ENCODE measurements around the gene ADISSP. TPM values are rescaled to one million over a fixed set of nuclear protein-coding genes. Genes with fewer than 3 reads are reported as not detected.

The ADISSP gene
- 10 to 100 TPM; 18.0 to 33.2 TPM for polyA plus RNA-seq

DNA sequence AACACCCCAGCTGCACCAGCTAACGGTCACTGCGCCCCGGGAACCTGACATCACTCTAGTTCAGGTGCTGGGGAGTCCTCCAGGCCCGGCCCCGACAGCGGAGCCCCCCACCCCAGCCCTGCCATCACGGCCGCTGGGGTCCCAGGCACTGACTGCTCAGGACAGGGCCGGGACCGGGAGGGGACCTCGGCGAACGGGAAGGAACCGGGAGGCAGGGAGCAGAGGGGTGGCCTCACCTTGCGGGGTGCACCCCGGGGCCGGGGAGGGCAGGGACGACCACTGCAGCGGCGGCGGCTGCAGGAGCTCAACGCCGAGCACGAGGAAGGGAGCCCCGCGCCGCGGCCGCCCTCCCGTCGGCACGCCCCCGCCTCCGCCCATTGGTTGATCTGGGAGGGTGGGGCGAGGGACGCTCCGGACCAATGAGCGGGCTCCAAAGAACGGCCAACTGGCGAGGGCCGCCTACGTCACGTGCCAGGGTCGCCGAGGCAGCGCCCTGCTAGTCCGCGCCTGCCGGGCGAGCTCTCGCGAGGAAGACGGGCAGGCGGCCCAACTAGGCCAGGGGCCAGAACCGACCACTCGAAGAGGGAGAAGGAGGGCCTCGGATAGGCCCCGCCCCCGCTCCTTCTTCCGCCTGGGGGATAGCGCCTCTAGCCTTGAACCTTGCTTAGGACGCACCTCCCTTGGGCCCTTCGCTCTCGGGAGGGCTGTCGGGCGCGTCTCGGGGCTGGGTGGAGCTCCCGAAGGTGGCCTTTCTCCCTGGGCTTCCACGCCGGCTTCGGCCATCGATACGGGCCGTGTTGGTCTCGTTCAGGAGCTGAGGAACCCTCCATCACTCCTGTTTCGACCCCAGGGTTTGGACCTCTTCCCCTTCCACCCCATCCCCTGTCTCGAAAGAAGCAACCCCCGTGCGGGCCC, at the start of gene ADISSP:
TSS of gene ADISSP (minus strand) at position 327 of the 915 bp plus-strand sequence. CDS start 7,653 bp downstream, outside the sequence.
- Histone ChIP-seq H3K27ac (ENCODE audit: low read depth in 2 of 2, low read length in 1 of 2) (peak within 1 kb of the TSS; percentile 83 to 94), H3K4me3 (ENCODE audit: low read depth in 1 of 2, low read length in 2 of 2) (peak within 1 kb of the TSS; percentile 61 to 70), H3K36me3 (ENCODE audit: control insufficient read depth in 2 of 2, insufficient read depth in 2 of 2, low read length in 1 of 2) (no peaks in the 10 kb centered on the region), H3K4me1 (ENCODE audit: control insufficient read depth in 2 of 2, insufficient read depth in 2 of 2, low read length in 1 of 2) (peaks cover 6 to 12% of the 10 kb centered on the region in 2 donors), H3K9me3 (ENCODE audit: control insufficient read depth in 2 of 2, insufficient read depth in 1 of 2, low read depth in 1 of 2, low read length in 1 of 2) (peaks cover 0 to 2% of the 10 kb centered on the region in 2 donors), H3K27me3 (ENCODE audit: control insufficient read depth in 1 of 2, insufficient read depth in 2 of 2, low read length in 2 of 2) (no peaks in the 10 kb centered on the region)
- WGBS, 2 donors, result 0 to 1% methylated on average over 66 to 80 of the region's 80 CpGs

DNA sequence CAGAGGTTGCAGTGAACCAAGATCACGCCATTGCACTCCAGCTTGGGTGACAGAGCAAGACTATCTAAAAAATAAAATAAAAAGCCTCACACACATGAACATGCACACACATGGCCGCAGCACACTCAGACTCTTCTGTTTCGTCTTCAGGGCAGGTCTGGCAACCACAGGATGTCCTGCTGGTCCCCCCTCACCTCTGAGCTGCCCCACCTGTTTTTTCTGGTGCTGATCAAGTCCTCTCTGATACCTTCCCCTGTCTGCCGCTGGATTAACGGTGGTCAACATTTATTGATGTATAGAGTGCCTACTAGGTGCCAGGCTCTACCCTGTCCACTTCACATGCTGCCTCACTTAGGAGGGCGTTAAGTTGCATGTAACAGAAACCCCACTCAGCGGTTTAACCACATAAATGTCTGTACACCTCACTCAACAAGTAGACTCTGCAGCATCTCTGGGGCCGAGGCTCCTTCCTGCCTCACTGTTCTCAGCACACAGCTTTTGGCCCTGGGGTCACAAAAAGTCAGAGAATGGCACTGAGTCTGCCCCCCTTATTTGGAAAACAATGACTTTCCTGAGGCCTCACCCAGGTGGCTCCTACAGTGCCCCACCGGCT, 48.3 kb upstream of the ADISSP start:
- H3K27me3 ChIP-seq (ENCODE audit: control insufficient read depth in 1 of 2, insufficient read depth in 2 of 2, low read length in 2 of 2), result no peaks in the 10 kb centered on the region
- H3K36me3 ChIP-seq (ENCODE audit: control insufficient read depth in 2 of 2, insufficient read depth in 2 of 2, low read length in 1 of 2), result no peaks in the 10 kb centered on the region
- WGBS, 2 donors, result 73 to 75% methylated on average over 9 of the region's 9 CpGs
- no peaks in the 10 kb centered on the region for H3K9me3 ChIP-seq (ENCODE audit: control insufficient read depth in 2 of 2, insufficient read depth in 1 of 2, low read depth in 1 of 2, low read length in 1 of 2)
- H3K4me3 ChIP-seq (ENCODE audit: low read depth in 1 of 2, low read length in 2 of 2), result no peak overlapping the region
- peaks cover 9 to 11% of the 10 kb centered on the region in 2 donors for H3K4me1 ChIP-seq (ENCODE audit: control insufficient read depth in 2 of 2, insufficient read depth in 2 of 2, low read length in 1 of 2)
- no peak overlapping the region for H3K27ac ChIP-seq (ENCODE audit: low read depth in 2 of 2, low read length in 1 of 2)

DNA sequence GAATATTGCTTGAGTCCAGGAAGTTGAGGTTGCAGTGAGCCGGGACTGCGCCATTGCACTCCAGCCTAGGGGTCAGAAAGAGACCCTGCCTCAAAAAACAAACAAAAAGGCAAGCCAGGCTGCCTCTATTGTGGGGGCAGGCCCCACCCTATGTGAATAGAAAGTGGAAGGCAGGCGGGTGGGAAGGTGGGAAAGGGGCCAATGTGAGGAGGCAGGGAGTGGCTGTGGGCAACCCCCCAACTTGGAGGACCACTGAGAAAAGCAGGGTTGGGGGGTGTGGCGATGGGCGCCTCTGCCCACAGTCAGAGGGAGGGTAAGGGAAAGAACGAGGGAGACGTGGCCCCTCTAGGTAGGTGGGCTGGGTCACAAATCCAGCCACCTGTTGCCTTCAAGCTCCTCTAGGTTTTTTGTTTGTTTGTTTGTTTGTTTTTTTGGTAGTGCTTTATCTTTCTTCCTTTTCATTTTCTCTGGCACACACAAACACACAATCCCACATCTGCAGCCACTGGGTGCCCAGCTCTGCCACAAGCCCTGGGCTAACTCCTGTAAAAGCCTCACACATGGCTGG, 47.5 kb upstream of the ADISSP start:
- H3K4me1 ChIP-seq (ENCODE audit: control insufficient read depth in 2 of 2, insufficient read depth in 2 of 2, low read length in 1 of 2), result peaks cover 9 to 13% of the 10 kb centered on the region in 2 donors
- H3K36me3 ChIP-seq (ENCODE audit: control insufficient read depth in 2 of 2, insufficient read depth in 2 of 2, low read length in 1 of 2), result no peaks in the 10 kb centered on the region
- H3K4me3 ChIP-seq (ENCODE audit: low read depth in 1 of 2, low read length in 2 of 2), result no peak overlapping the region
- 76 to 82% methylated on average over 7 of the region's 7 CpGs for WGBS, 2 donors
- H3K27ac ChIP-seq (ENCODE audit: low read depth in 2 of 2, low read length in 1 of 2), result peak overlapping the region in 1 of 2 donors; percentile 8
- H3K9me3 ChIP-seq (ENCODE audit: control insufficient read depth in 2 of 2, insufficient read depth in 1 of 2, low read depth in 1 of 2, low read length in 1 of 2), result no peaks in the 10 kb centered on the region
- H3K27me3 ChIP-seq (ENCODE audit: control insufficient read depth in 1 of 2, insufficient read depth in 2 of 2, low read length in 2 of 2), result no peaks in the 10 kb centered on the region

DNA sequence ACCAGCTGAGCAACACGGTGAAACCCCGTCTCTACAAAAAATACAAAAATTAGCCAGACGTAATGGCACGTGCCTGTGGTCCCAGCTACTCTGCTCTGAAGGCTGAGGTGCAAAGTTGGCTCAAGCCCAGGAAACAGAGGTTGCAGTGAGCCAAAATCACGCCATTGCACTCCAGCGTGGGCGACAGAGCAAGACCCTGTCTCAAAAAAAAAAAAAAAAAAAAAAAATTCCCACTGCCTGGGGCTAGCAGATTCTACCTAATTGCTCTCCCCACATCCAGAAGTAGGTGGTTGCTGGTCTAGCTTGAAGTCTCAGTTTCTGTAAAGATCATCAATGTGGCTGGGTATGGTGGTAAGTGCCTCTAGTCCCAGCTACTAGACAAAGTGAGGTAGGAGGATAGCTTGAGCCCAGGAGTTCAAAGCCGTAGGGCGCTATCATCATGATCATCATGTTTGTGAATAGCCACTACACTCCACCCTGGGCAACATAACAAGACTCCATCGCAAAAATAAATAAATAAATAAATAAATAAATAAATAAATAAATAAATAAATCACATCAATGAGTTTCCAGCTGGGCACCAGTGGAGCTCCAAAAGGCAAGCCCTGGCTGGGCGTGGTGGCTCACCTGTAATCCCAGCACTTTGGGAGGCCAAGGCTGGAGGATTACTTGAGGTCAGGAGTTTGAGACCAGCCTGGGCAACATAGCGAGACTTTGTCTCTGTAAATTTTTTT, 46.5 kb upstream of the ADISSP start:
- no peaks in the 10 kb centered on the region for H3K27me3 ChIP-seq (ENCODE audit: control insufficient read depth in 1 of 2, insufficient read depth in 2 of 2, low read length in 2 of 2)
- peaks cover 9 to 12% of the 10 kb centered on the region in 2 donors for H3K4me1 ChIP-seq (ENCODE audit: control insufficient read depth in 2 of 2, insufficient read depth in 2 of 2, low read length in 1 of 2)
- H3K9me3 ChIP-seq (ENCODE audit: control insufficient read depth in 2 of 2, insufficient read depth in 1 of 2, low read depth in 1 of 2, low read length in 1 of 2), result no peaks in the 10 kb centered on the region
- H3K36me3 ChIP-seq (ENCODE audit: control insufficient read depth in 2 of 2, insufficient read depth in 2 of 2, low read length in 1 of 2), result no peaks in the 10 kb centered on the region
- no peak overlapping the region for H3K27ac ChIP-seq (ENCODE audit: low read depth in 2 of 2, low read length in 1 of 2)
- WGBS, 2 donors, result 68 to 82% methylated on average over 12 of the region's 12 CpGs
- H3K4me3 ChIP-seq (ENCODE audit: low read depth in 1 of 2, low read length in 2 of 2), result no peak overlapping the region

DNA sequence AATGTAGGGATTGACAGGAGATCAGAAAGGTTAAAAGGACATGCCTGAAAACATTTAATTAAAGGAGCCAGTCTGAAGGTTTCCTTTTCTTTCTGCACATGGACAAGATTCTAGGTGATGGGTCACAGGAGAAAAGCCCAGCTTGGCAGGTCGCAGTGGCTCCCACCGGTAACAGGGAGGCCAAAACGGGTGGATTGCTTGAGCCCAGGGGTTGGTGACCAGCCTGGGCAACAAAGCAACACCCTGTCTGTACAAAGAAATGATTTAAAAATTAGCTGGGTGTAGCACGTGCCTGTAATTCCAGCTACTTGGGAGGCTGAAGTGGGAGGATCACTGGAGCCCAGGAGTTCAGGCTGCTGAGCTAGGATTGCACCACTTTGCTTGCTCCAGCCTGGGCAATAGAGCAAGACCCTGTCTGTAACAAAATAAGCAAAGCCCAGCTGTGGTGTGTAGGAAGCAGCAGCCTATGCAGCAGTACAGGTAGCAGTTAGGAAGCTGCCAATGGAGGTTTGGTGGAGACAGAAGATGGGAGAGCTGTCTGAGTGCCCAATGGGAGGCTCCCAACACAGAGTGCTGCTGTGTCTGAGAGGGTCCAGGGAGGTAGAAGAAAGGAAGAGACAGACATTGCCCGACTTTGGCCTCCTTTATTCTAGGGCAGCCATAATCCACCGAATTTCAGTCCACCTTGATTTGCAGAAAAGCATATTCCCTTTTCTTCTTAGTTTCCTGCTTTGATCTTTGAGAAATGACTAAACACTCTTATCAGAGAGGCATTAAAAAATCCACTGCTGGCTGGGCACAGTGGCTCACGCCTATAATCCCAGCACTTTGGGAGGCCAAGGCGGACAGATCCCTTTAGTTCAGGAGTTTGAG, 45.7 kb upstream of the ADISSP start:
- no peaks in the 10 kb centered on the region for H3K36me3 ChIP-seq (ENCODE audit: control insufficient read depth in 2 of 2, insufficient read depth in 2 of 2, low read length in 1 of 2)
- no peaks in the 10 kb centered on the region for H3K9me3 ChIP-seq (ENCODE audit: control insufficient read depth in 2 of 2, insufficient read depth in 1 of 2, low read depth in 1 of 2, low read length in 1 of 2)
- no peaks in the 10 kb centered on the region for H3K27me3 ChIP-seq (ENCODE audit: control insufficient read depth in 1 of 2, insufficient read depth in 2 of 2, low read length in 2 of 2)
- no peak overlapping the region for H3K4me3 ChIP-seq (ENCODE audit: low read depth in 1 of 2, low read length in 2 of 2)
- H3K4me1 ChIP-seq (ENCODE audit: control insufficient read depth in 2 of 2, insufficient read depth in 2 of 2, low read length in 1 of 2), result peaks cover 2 to 4% of the 10 kb centered on the region in 2 donors
- WGBS, 2 donors, result 59 to 60% methylated on average over 8 of the region's 8 CpGs
- peak overlapping the region; percentile 9 to 82 for H3K27ac ChIP-seq (ENCODE audit: low read depth in 2 of 2, low read length in 1 of 2)

DNA sequence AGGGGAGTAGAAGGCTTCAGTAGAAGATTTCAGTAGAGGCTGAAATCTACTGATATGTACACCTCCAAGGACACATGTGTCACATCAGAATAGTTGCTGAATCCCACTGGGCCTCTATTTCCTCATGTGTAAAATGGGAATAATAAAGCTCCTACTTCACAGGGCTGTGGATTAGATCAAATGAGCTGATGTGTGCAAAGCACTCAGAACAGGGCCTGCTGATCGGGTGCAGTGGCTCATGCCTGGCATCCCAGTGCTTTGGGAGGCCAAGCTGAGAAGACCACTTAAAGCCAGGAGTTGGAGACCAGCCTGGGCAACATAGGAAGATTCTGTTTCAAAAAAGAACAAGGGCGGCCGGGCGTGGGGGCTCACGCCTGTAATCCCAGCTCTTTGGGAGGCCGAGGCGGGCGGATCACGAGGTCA, 44.7 kb upstream of the ADISSP start:
- no peak overlapping the region for H3K4me3 ChIP-seq (ENCODE audit: low read depth in 1 of 2, low read length in 2 of 2)
- 92 to 96% methylated on average over 8 to 9 of the region's 9 CpGs for WGBS, 2 donors

DNA sequence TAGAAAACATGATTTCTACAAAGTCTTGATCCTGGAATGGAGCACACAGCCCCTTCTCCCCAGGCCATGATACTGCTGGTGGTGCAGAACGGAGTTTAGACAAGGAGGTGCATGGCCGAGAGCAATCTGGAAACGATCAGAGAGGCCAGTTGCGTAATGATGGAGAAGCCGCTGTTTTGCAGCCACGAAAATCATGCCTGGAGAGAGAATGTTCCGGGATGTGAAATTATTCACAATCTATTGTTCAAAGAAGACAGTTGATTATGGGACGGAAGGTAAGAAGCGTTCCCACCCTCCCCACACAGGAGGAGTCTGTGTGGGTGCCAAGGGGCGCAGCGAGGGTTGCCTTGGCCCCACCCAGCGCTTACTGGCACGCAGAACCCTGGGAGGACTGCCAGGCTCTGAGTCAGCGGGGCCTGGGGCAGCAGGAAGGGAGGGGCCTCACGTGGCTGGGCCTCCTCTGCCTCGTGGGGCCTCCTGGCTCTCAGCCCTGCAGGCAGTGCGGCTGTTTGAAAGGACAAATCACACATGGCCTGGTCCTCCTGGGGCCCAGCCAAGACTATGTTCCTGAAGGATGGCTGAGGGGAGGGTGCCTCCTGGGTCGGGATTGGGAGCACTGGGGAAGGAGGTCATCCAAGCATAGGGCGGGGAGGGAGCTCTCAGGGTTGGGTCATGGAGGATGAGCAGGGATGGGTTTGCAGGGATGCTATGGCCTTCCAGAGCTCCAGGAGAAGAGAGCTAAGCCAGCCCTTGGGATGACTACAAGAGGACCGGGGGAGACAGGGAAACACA, 44.1 kb upstream of the ADISSP start:
- Histone ChIP-seq H3K27ac (ENCODE audit: low read depth in 2 of 2, low read length in 1 of 2) (peak overlapping the region; percentile 77 to 95), H3K4me1 (ENCODE audit: control insufficient read depth in 2 of 2, insufficient read depth in 2 of 2, low read length in 1 of 2) (peaks cover 2 to 9% of the 10 kb centered on the region in 2 donors), H3K4me3 (ENCODE audit: low read depth in 1 of 2, low read length in 2 of 2) (peak overlapping the region in 1 of 2 donors; percentile 20), H3K36me3 (ENCODE audit: control insufficient read depth in 2 of 2, insufficient read depth in 2 of 2, low read length in 1 of 2) (no peaks in the 10 kb centered on the region), H3K27me3 (ENCODE audit: control insufficient read depth in 1 of 2, insufficient read depth in 2 of 2, low read length in 2 of 2) (no peaks in the 10 kb centered on the region), H3K9me3 (ENCODE audit: control insufficient read depth in 2 of 2, insufficient read depth in 1 of 2, low read depth in 1 of 2, low read length in 1 of 2) (no peaks in the 10 kb centered on the region)
- 2 to 3% methylated on average over 20 of the region's 20 CpGs for WGBS, 2 donors

More for the DNA sequence above, 44.7 kb upstream of the ADISSP start:
- peak overlapping the region; percentile 77 to 95 for H3K27ac ChIP-seq (ENCODE audit: low read depth in 2 of 2, low read length in 1 of 2)
- H3K4me1 ChIP-seq (ENCODE audit: control insufficient read depth in 2 of 2, insufficient read depth in 2 of 2, low read length in 1 of 2), result peaks cover 2 to 5% of the 10 kb centered on the region in 2 donors
- H3K36me3 ChIP-seq (ENCODE audit: control insufficient read depth in 2 of 2, insufficient read depth in 2 of 2, low read length in 1 of 2), result no peaks in the 10 kb centered on the region
- H3K9me3 ChIP-seq (ENCODE audit: control insufficient read depth in 2 of 2, insufficient read depth in 1 of 2, low read depth in 1 of 2, low read length in 1 of 2), result no peaks in the 10 kb centered on the region
- H3K27me3 ChIP-seq (ENCODE audit: control insufficient read depth in 1 of 2, insufficient read depth in 2 of 2, low read length in 2 of 2), result no peaks in the 10 kb centered on the region

DNA sequence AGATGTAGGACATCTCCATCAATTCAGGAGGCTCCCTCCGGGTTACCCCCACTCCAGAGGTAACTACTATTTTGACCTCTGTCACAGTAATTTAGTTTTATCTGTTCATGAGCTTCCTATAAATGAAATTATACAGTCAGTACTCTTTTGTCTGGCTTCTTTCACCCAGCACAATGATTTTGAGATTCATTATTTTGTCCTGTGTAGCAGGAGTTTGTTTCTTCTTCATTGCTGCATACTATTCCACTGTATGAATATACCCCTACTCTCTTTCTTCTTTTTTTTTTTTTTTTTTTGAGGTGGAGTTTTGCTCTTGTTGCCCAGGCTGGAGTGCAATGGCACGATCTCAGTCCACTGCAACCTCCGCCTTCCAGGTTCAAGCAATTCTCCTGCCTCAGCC, 41.0 kb upstream of the ADISSP start:
- WGBS, 2 donors, result 83 to 85% methylated on average over 3 of the region's 3 CpGs
- Histone ChIP-seq H3K36me3 (ENCODE audit: control insufficient read depth in 2 of 2, insufficient read depth in 2 of 2, low read length in 1 of 2) (peaks cover 0 to 7% of the 10 kb centered on the region in 2 donors), H3K27me3 (ENCODE audit: control insufficient read depth in 1 of 2, insufficient read depth in 2 of 2, low read length in 2 of 2) (no peaks in the 10 kb centered on the region), H3K4me3 (ENCODE audit: low read depth in 1 of 2, low read length in 2 of 2) (no peak overlapping the region), H3K9me3 (ENCODE audit: control insufficient read depth in 2 of 2, insufficient read depth in 1 of 2, low read depth in 1 of 2, low read length in 1 of 2) (no peaks in the 10 kb centered on the region), H3K27ac (ENCODE audit: low read depth in 2 of 2, low read length in 1 of 2) (peak overlapping the region; percentile 94 to 98), H3K4me1 (ENCODE audit: control insufficient read depth in 2 of 2, insufficient read depth in 2 of 2, low read length in 1 of 2) (peaks cover 9 to 12% of the 10 kb centered on the region in 2 donors)

All from esophagus (tissue), 2 donors.